Upper lobe of left lung (tissue), 4 donors: ENCODE results near the gene PSMB7.

Experiments used
- EP300 ChIP-seq, 4 donors: sonication (generic); formaldehyde crosslinking; IDR thresholded peaks; one replicate each; pipeline ENCODE4 v1.5.1; 2017; ENCODE audit warnings: antibody characterized with exemption in 4 of 4, control low read depth in 2 of 4
- POLR2A ChIP-seq, 4 donors: fragments of 450-650 bp; IDR thresholded peaks; one replicate each; pipeline ENCODE4 v1.5.1; 2016 to 2017; ENCODE audit warnings: antibody characterized with exemption in 4 of 4, mild to moderate bottlenecking in 2 of 4
- POLR2AphosphoS5 ChIP-seq, 2 donors: sonication (generic); formaldehyde crosslinking; IDR thresholded peaks; one replicate each; pipeline ENCODE4 v1.5.1; 2017; ENCODE audit warnings: antibody characterized with exemption in 2 of 2
- TF ChIP-seq, protein P1 (sequence below), 6 experiments: fragments of 450-650 bp in 4 of 6; fragments of 200-600 bp in 2 of 6; sonication (generic) in 2 of 6; IDR thresholded peaks; one replicate each; pipeline ENCODE4 v1.5.1; 2016 to 2019; ENCODE audit warnings: antibody characterized with exemption in 6 of 6

GRCh38 chr9:124351672-124352468 lies 63.4 kb downstream of the PSMB7 start:
- TF ChIP-seq POLR2AphosphoS5 (IDR thresholded peaks at IDR 0.05) (no peak), POLR2A (IDR thresholded peaks at IDR 0.05) (no peak), EP300 (IDR thresholded peaks at IDR 0.05) (no peak)
- TF ChIP-seq, protein P1, sequence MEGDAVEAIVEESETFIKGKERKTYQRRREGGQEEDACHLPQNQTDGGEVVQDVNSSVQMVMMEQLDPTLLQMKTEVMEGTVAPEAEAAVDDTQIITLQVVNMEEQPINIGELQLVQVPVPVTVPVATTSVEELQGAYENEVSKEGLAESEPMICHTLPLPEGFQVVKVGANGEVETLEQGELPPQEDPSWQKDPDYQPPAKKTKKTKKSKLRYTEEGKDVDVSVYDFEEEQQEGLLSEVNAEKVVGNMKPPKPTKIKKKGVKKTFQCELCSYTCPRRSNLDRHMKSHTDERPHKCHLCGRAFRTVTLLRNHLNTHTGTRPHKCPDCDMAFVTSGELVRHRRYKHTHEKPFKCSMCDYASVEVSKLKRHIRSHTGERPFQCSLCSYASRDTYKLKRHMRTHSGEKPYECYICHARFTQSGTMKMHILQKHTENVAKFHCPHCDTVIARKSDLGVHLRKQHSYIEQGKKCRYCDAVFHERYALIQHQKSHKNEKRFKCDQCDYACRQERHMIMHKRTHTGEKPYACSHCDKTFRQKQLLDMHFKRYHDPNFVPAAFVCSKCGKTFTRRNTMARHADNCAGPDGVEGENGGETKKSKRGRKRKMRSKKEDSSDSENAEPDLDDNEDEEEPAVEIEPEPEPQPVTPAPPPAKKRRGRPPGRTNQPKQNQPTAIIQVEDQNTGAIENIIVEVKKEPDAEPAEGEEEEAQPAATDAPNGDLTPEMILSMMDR (IDR thresholded peaks at IDR 0.05), result no peak
